Kidney epithelial cell (primary cell): ENCODE data around the gene JOSD2. TPM values are rescaled to one million over a fixed set of nuclear protein-coding genes. Genes with fewer than 3 reads are reported as not detected.

ENCODE experiments used
- DNase-seq: peaks from one replicate; pipeline ENCODE4 v3.0.0-alpha.2; 2010; ENCODE audit warnings: low read depth
- H3K27me3 ChIP-seq: 2 replicates; pipeline ENCODE4 v1.6.0; 2011; ENCODE audit warnings: low read length; ENCODE audit not compliant: control insufficient read depth, insufficient read depth
- H3K36me3 ChIP-seq: 2 replicates; pipeline ENCODE4 v1.5.1; 2011; ENCODE audit warnings: low read length; ENCODE audit not compliant: control insufficient read depth, insufficient read depth
- H3K4me3 ChIP-seq: 2 replicates; pipeline ENCODE4 v1.5.1; 2011; ENCODE audit warnings: low read depth, mild to moderate bottlenecking, control low read depth, low read length
- CTCF ChIP-seq: IDR thresholded peaks from 2 replicates; pipeline ENCODE4 v1.5.1; 2011; ENCODE audit warnings: mild to moderate bottlenecking, moderate library complexity, low read length, control low read depth, inconsistent platforms; ENCODE audit not compliant: insufficient read depth, poor library complexity, severe bottlenecking
- total RNA-seq: library from RNA; depleted of rRNA; stranded (reverse); fragments of >200 nt; gene quantifications from 2 replicates; pipeline ENCODE4 v1.2.3, GENCODE V29; 2015

JOSD2 gene
- total RNA-seq, 1 donor from 2014 or later: 26.8 TPM

- Histone ChIP-seq H3K27me3 (peaks cover 44% of the 10 kb centered on the region), H3K36me3 (no peaks in the 10 kb centered on the region), H3K4me3 (no peak overlapping the region)
- TF ChIP-seq CTCF: no peak
- no peak for DNase-seq
Measured at GRCh38 chr19:50552540-50552939, 41.5 kb upstream of the JOSD2 start.

- no peak for TF ChIP-seq CTCF
- DNase-seq: no peak
- Histone ChIP-seq H3K27me3 (peaks cover 39% of the 10 kb centered on the region), H3K4me3 (no peak overlapping the region), H3K36me3 (no peaks in the 10 kb centered on the region)
Measured at GRCh38 chr19:50551715-50552187, 40.8 kb upstream of the JOSD2 start.

GRCh38 chr19:50551034-50551714, 40.2 kb upstream of the JOSD2 start:
- H3K36me3 ChIP-seq: no peaks in the 10 kb centered on the region
- DNase-seq: no peak
- H3K4me3 ChIP-seq: no peak overlapping the region
- no peak for TF ChIP-seq CTCF
- H3K27me3 ChIP-seq: peaks cover 33% of the 10 kb centered on the region

GRCh38 chr19:50550594-50550966, 39.6 kb upstream of the JOSD2 start:
- TF ChIP-seq CTCF: no peak

GRCh38 chr19:50549927-50550593, 39.1 kb upstream of the JOSD2 start:
- no peak for TF ChIP-seq CTCF
- peaks cover 27% of the 10 kb centered on the region for H3K27me3 ChIP-seq
- no peak for DNase-seq

More at GRCh38 chr19:50550594-50550966, 39.6 kb upstream of the JOSD2 start:
- Histone ChIP-seq H3K36me3 (no peaks in the 10 kb centered on the region), H3K4me3 (no peak overlapping the region), H3K27me3 (peaks cover 32% of the 10 kb centered on the region)
- no peak for DNase-seq

More at GRCh38 chr19:50549927-50550593, 39.1 kb upstream of the JOSD2 start:
- H3K4me3 ChIP-seq: no peak overlapping the region
- H3K36me3 ChIP-seq: no peaks in the 10 kb centered on the region
